DOHH2 (cell line): ENCODE results near the gene MAP3K5.

Experiments
- EZH2phosphoT487 ChIP-seq: fragments of 200-600 bp; sonication (generic); IDR thresholded peaks from 2 replicates; pipeline ENCODE4 v1.6.1; 2017; ENCODE audit warnings: borderline replicate concordance, mild to moderate bottlenecking, antibody characterized with exemption, low read length, moderate library complexity, mixed read lengths
- TF ChIP-seq, protein P1 (sequence below): fragments of 200-600 bp; sonication (generic); IDR thresholded peaks from one replicate; pipeline ENCODE4 v1.5.1; 2014; ENCODE audit warnings: antibody characterized with exemption, mild to moderate bottlenecking, low read depth, low read length; ENCODE audit not compliant: poor library complexity, severe bottlenecking

DNA sequence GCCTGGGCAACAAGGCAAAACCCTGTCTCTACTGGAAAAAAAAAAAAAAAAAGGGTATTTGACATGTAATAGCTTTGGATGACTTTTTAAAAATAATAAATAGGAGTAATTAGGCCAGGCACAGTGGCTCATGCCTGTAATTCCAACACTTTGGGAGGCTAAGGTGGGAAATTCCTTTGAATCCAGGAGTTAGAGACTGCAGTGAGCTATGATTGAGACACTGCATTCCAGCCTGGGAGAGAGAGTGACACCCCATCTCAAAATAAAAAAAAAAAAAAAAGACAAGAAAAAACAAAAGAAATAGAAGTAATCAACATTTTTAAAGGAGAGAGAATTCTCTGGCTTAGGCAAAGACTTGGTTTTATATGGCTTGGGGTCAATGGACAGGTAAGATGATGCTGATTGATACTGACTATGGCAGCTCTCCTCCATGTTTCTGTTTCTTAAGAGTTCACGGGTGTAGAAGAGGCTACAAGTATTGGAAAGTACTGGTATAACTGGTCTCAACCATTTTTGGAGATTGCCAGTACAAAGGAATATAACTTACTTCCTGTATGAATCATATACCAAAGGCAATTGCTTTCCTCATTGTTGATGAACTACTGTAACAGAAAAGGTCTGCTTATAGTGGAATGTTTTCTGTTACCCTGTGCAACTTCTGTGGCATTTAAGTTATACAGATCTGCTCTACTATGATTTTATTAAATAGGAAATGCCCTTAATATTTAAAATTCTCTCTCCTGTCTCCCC lies 10.1 kb downstream of the MAP3K5 start:
- TF ChIP-seq, protein P1, sequence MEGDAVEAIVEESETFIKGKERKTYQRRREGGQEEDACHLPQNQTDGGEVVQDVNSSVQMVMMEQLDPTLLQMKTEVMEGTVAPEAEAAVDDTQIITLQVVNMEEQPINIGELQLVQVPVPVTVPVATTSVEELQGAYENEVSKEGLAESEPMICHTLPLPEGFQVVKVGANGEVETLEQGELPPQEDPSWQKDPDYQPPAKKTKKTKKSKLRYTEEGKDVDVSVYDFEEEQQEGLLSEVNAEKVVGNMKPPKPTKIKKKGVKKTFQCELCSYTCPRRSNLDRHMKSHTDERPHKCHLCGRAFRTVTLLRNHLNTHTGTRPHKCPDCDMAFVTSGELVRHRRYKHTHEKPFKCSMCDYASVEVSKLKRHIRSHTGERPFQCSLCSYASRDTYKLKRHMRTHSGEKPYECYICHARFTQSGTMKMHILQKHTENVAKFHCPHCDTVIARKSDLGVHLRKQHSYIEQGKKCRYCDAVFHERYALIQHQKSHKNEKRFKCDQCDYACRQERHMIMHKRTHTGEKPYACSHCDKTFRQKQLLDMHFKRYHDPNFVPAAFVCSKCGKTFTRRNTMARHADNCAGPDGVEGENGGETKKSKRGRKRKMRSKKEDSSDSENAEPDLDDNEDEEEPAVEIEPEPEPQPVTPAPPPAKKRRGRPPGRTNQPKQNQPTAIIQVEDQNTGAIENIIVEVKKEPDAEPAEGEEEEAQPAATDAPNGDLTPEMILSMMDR, result no peak
- no peak for TF ChIP-seq EZH2phosphoT487
